ENCODE measurements around the gene PPFIA1. TPM values are rescaled to one million over a fixed set of nuclear protein-coding genes. Genes with fewer than 3 reads are reported as not detected.

The PPFIA1 gene
- total and polyA plus RNA-seq, 2 of the 8 experiments (the other 6 are each of a cell fraction or from before 2014, with no cell fraction given), result 44.3 to 73.5 TPM

DNA sequence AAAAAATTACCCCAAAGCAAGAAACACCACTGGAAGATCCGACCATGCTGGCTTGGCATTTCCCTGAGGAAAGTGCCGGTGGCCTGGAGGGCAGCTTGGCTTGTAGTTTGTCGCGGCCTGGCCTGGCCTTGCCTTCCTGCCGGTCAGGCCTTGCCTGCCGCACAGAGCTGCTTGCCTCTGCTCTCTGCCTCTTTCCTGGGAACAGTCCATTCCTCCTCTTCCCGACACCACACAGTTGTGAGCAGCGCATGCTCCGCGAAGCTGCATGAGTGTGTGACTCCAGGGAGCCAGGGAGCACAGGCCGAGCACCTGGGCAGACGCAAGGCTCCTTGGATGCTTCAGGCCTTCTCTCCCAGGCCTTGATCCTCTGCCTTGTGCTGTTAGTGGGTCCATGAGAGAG is 147.6 kb downstream of the PPFIA1 start:
- Histone ChIP-seq H3K9ac (replicated peaks in 1 of 4; ENCODE audit: extremely low read depth in 1 of 4, low read depth in 3 of 4, low read length in 3 of 4) (no peak overlapping the region), H3K14ac (ENCODE audit: insufficient read length) (no peak overlapping the region), H3K4me2 (ENCODE audit: insufficient read depth in 1 of 2, low read depth in 2 of 2, low read length in 2 of 2) (no peak overlapping the region), H3K23me2 (ENCODE audit: low read depth, low read length) (no peaks in the 10 kb centered on the region), H3K23ac (ENCODE audit: insufficient read length) (no peak overlapping the region), H2BK12ac (ENCODE audit: low read depth, low read length) (no peak overlapping the region), H3K4me3 (ENCODE audit: extremely low read depth in 1 of 4, insufficient read depth in 2 of 4, low read depth in 3 of 4, low read length in 4 of 4) (no peak overlapping the region), H2BK120ac (replicated peaks; ENCODE audit: low read depth, low read length) (no peak overlapping the region), H2BK15ac (ENCODE audit: low read length) (no peak overlapping the region), H4K91ac (replicated peaks; ENCODE audit: insufficient read length, low read length) (no peak overlapping the region), H4K8ac (ENCODE audit: extremely low read depth, insufficient read depth, low read length) (no peak overlapping the region), H3K56ac (replicated peaks; ENCODE audit: insufficient read length, low read depth, low read length) (no peak overlapping the region), H2AK5ac (ENCODE audit: low read depth, low read length) (no peak overlapping the region), H3K27ac (ENCODE audit: low read depth, low read length) (no peak overlapping the region), H3K18ac (ENCODE audit: extremely low read depth, low read length) (no peak overlapping the region), H3K27me3 (replicated peaks in 1 of 4; ENCODE audit: control insufficient read depth in 3 of 4, extremely low read depth in 1 of 4, insufficient read depth in 3 of 4, low read length in 3 of 4) (no peaks in the 10 kb centered on the region), H3K4ac (replicated peaks; ENCODE audit: insufficient read length, low read depth, low read length) (no peak overlapping the region), H4K20me1 (replicated peaks in 1 of 2; ENCODE audit: control insufficient read depth in 1 of 2, insufficient read depth in 2 of 2, low read length in 2 of 2) (peaks cover 13 to 23% of the 10 kb centered on the region in 2 experiments), H3K36me3 (ENCODE audit: control insufficient read depth in 2 of 4, insufficient read depth in 4 of 4, low read length in 3 of 4) (peaks cover 42 to 85% (median 77%) of the 10 kb centered on the region in 4 experiments), H3K4me1 (replicated peaks in 1 of 4; ENCODE audit: control insufficient read depth in 3 of 4, insufficient read depth in 4 of 4, low read length in 3 of 4) (no peaks in the 10 kb centered on the region), H3K79me1 (ENCODE audit: low read depth, low read length) (no peaks in the 10 kb centered on the region; the same call in 1 of the 2 replicates), H3K9me3 (ENCODE audit: insufficient read depth in 2 of 2, low read depth in 1 of 2, low read length in 1 of 2) (no peaks in the 10 kb centered on the region), H4K5ac (ENCODE audit: insufficient read length, low read depth, low read length) (no peak overlapping the region), H2BK5ac (ENCODE audit: low read depth, low read length) (no peak overlapping the region), H2BK20ac (ENCODE audit: low read length) (no peak overlapping the region), H2AFZ (ENCODE audit: low read length) (no peak overlapping the region), H3K79me2 (ENCODE audit: control insufficient read depth in 1 of 2, insufficient read depth in 2 of 2, low read length in 2 of 2) (no peaks in the 10 kb centered on the region; a peak in 1 of 4 replicates)
- 95% methylated on average over 12 of the region's 12 CpGs; no CpG with 5 or more reads in 1 of the 2 experiments for WGBS, 2 experiments (ENCODE audit: extremely low coverage in 1 of 2, insufficient coverage in 1 of 2, insufficient read length in 1 of 2, insufficient replicate concordance in 2 of 2, low coverage in 1 of 2, low lambda C conversion rate in 2 of 2, missing lambda C conversion rate in 1 of 2)
- CTCF ChIA-PET (ENCODE audit: partially characterized antibody), result interaction anchor here (1.0 to 1.3 kb wide), 2 partner anchors 10 to 13 kb away, joined by 3 read pairs; no protein-coding TSS in a partner anchor
- FAIRE-seq (no peak), DNase-seq (ENCODE audit: low read depth in 1 of 2, low spot score in 2 of 2) (no peak)
- POLR2A ChIA-PET (ENCODE audit: partially characterized antibody), result no interaction called here
- TF ChIP-seq SAP30 (IDR thresholded peaks at IDR 0.05; ENCODE audit: insufficient read depth, insufficient replicate concordance, low read length) (no peak), KDM1A (IDR thresholded peaks at IDR 0.05; ENCODE audit: borderline replicate concordance, low read length) (no peak), EZH2 (IDR thresholded peaks at IDR 0.05; ENCODE audit: low read depth, low read length, severe bottlenecking) (no peak), PHF8 (conservative IDR thresholded peaks at IDR 0.05; ENCODE audit: low read depth, low read length) (no peak), RFX5 (IDR thresholded peaks at IDR 0.05; ENCODE audit: borderline replicate concordance, low read depth, low read length) (no peak), YY1 (IDR thresholded peaks at IDR 0.05; ENCODE audit: low read depth, low read length) (no peak), CEBPB (IDR thresholded peaks at IDR 0.05; ENCODE audit: low read depth, low read length) (no peak), SP2 (IDR thresholded peaks at IDR 0.05; ENCODE audit: low read length) (no peak), JUN (IDR thresholded peaks at IDR 0.05; ENCODE audit: low read depth, low read length) (no peak), EP300 (IDR thresholded peaks at IDR 0.05; ENCODE audit: borderline replicate concordance in 1 of 2, low read depth in 2 of 2, low read length in 2 of 2) (no peak), BRCA1 (IDR thresholded peaks at IDR 0.05; ENCODE audit: low read depth, low read length) (no peak), SRF (IDR thresholded peaks at IDR 0.05; ENCODE audit: low read depth, low read length) (no peak)
- TF ChIP-seq, protein P1, sequence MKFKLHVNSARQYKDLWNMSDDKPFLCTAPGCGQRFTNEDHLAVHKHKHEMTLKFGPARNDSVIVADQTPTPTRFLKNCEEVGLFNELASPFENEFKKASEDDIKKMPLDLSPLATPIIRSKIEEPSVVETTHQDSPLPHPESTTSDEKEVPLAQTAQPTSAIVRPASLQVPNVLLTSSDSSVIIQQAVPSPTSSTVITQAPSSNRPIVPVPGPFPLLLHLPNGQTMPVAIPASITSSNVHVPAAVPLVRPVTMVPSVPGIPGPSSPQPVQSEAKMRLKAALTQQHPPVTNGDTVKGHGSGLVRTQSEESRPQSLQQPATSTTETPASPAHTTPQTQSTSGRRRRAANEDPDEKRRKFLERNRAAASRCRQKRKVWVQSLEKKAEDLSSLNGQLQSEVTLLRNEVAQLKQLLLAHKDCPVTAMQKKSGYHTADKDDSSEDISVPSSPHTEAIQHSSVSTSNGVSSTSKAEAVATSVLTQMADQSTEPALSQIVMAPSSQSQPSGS (IDR thresholded peaks at IDR 0.05; ENCODE audit: low read length), result no peak

Measured in H1 (cell line).